CD4-positive, alpha-beta T cell (primary cell): ENCODE measurements around the gene GNAS-AS1. TPM values are rescaled to one million over a fixed set of nuclear protein-coding genes. Genes with fewer than 3 reads are reported as not detected.

Experiments
- ATAC-seq: fragments of 200-7000 bp; cut with Tn5 transposase; one replicate; pipeline ENCODE4 v1.10.0; 2022; ENCODE audit warnings: mild to moderate bottlenecking; ENCODE audit not compliant: poor library complexity
- CTCF ChIA-PET: fragments of 350-600 bp; sonication (Branson Sonifier 250); formaldehyde crosslinking; loops from one replicate; lab custom pipeline; 2021; ENCODE audit warnings: antibody characterized with exemption, inconsistent platforms; lab: Charles Lee
- POLR2A ChIA-PET: fragments of 350-600 bp; sonication (Branson Sonifier 250); formaldehyde crosslinking; loops from one replicate; lab custom pipeline; 2021; ENCODE audit warnings: antibody characterized with exemption, inconsistent platforms; lab: Charles Lee
- DNase-seq, 14 experiments: peaks; one replicate each; pipeline ENCODE4 v3.0.0-alpha.2; 2013 to 2020; ENCODE audit warnings: mixed read lengths in 2 of 14
- H3K27ac ChIP-seq, 2 donors: one replicate each; pipeline versions ENCODE4 v1.5.1 to v1.7.0; 2013; ENCODE audit warnings: low read length in 2 of 2, low read depth in 1 of 2, mild to moderate bottlenecking in 1 of 2
- H3K27me3 ChIP-seq, 2 experiments: 1 replicate in 1 of 2; 2 replicates in 1 of 2; pipeline versions ENCODE4 v1.6.1 to v1.7.0; 2013; ENCODE audit warnings: low read length in 2 of 2, control low read depth in 1 of 2, mild to moderate bottlenecking in 1 of 2, moderate library complexity in 1 of 2; ENCODE audit not compliant: insufficient read depth in 2 of 2, control insufficient read depth in 1 of 2
- H3K36me3 ChIP-seq: one replicate; pipeline ENCODE4 v1.6.1; 2013; ENCODE audit warnings: low read length, control low read depth; ENCODE audit not compliant: insufficient read depth
- H3K4me1 ChIP-seq: one replicate; pipeline ENCODE4 v1.6.1; 2013; ENCODE audit warnings: low read length, control low read depth; ENCODE audit not compliant: insufficient read depth
- H3K4me3 ChIP-seq: one replicate; pipeline ENCODE4 v1.5.1; 2013; ENCODE audit warnings: mild to moderate bottlenecking, low read length, moderate library complexity
- H3K9me3 ChIP-seq, 2 experiments: 1 replicate in 1 of 2; 2 replicates in 1 of 2; pipeline versions ENCODE4 v1.6.1 to v1.7.0; 2013; ENCODE audit warnings: low read length in 2 of 2, mild to moderate bottlenecking in 2 of 2, control low read depth in 1 of 2, moderate library complexity in 1 of 2; ENCODE audit not compliant: control insufficient read depth in 1 of 2, insufficient read depth in 1 of 2
- H3K27ac Mint-ChIP-seq: one replicate; pipeline ENCODE4 v1.8.0; 2020; ENCODE audit warnings: mixed read lengths
- H3K27me3 Mint-ChIP-seq: one replicate; pipeline ENCODE4 v1.8.0; 2021; ENCODE audit warnings: mixed read lengths
- H3K36me3 Mint-ChIP-seq: one replicate; pipeline ENCODE4 v1.8.0; 2021; ENCODE audit warnings: low read depth, mixed read lengths
- H3K4me1 Mint-ChIP-seq: one replicate; pipeline ENCODE4 v1.8.0; 2021; ENCODE audit warnings: low read depth, mixed read lengths
- H3K4me3 Mint-ChIP-seq: one replicate; pipeline ENCODE4 v1.8.0; 2020; ENCODE audit warnings: mild to moderate bottlenecking, mixed read lengths
- H3K9me3 Mint-ChIP-seq: one replicate; pipeline ENCODE4 v1.8.0; 2020; ENCODE audit warnings: mixed read lengths
- intact Hi-C, 2 experiments: fragments of 100-400 bp; cut with DNase I in 1 of 2; cut with micrococcal nuclease in 1 of 2; formaldehyde crosslinking; loops; one replicate each; pipeline versions ENCODE4 v1.15.1 to v1.9.0; 2023 to 2025; cut with DNase I, micrococcal nuclease
- total RNA-seq, 174 experiments: library from RNA in 2 of 174; stranded (reverse) in 2 of 174; gene quantifications; one replicate each; pipeline ENCODE4 v1.2.3 and lab custom pipeline; 2021 to 2026
- TF ChIP-seq, protein P1 (sequence below): fragments of 200-600 bp; IDR thresholded peaks from one replicate; pipeline ENCODE4 v1.8.0; 2022; ENCODE audit warnings: antibody characterized with exemption, mild to moderate bottlenecking

Gene GNAS-AS1
- total RNA-seq, 2 experiments from 2014 or later, result not detected

DNA sequence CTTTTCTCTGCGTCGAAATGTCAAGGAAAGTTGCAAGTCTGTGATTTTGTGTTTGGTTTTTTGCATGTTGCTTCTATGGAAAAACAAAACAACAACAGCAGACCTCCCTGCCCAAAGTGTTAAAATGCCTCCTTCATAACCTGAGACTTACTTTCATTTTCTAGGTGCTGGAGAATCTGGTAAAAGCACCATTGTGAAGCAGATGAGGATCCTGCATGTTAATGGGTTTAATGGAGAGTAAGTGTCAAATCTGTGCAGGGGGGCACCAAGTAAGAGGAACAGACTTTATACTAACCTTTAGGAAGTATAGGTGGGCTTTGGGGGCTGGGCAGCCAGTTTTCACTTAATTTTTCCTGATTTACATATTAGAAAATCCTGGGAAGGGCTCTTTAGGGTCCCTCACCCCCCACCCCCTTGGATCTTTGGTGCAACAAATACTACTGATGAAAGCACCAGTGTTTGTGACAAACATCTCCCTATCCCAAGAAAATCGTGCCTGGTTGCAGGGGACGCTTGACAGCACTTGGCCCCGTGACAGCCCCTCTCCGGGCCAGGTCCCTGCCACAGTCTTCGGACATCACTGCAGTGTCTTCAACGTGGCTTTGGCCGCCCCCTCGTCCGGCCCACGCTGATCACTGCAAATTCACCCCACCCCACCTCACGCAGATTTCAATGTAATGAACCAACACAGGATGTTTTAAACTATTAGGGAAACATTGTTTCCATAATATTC lies 44.9 kb upstream of the GNAS-AS1 start:
- peaks cover 25% of the 10 kb centered on the region for H3K4me1 ChIP-seq
- H3K36me3 Mint-ChIP-seq, result peaks cover 88% of the 10 kb centered on the region
- H3K27ac Mint-ChIP-seq, result peak overlapping the region; percentile 99
- no peaks in the 10 kb centered on the region for H3K9me3 ChIP-seq
- no peaks in the 10 kb centered on the region for H3K9me3 Mint-ChIP-seq
- ChIA-PET CTCF (interaction anchor here (1.4 kb wide), 1 partner anchor 8 kb away, joined by 3 read pairs; no protein-coding TSS in a partner anchor), POLR2A (interaction anchor here (0.7 kb wide), 1 partner anchor 490 kb away, joined by 4 read pairs; no protein-coding TSS in a partner anchor)
- H3K4me1 Mint-ChIP-seq, result peaks cover 83% of the 10 kb centered on the region
- no peaks in the 10 kb centered on the region for H3K27me3 ChIP-seq
- H3K27ac ChIP-seq, result no peak overlapping the region
- no peak overlapping the region for H3K4me3 ChIP-seq
- H3K36me3 ChIP-seq, result peaks cover 30% of the 10 kb centered on the region
- ATAC-seq (no peak), DNase-seq (peak in 2 of 14 experiments; percentile 34 to 40)
- H3K4me3 Mint-ChIP-seq, result peak overlapping the region; percentile 90
- H3K27me3 Mint-ChIP-seq, result no peaks in the 10 kb centered on the region
- intact Hi-C loops, result loop anchor here in 1 of 2 experiments (10.0 kb wide), 1 partner anchor 591 kb away; the partner anchor contains the start of gene RAB22A
- TF ChIP-seq, protein P1, sequence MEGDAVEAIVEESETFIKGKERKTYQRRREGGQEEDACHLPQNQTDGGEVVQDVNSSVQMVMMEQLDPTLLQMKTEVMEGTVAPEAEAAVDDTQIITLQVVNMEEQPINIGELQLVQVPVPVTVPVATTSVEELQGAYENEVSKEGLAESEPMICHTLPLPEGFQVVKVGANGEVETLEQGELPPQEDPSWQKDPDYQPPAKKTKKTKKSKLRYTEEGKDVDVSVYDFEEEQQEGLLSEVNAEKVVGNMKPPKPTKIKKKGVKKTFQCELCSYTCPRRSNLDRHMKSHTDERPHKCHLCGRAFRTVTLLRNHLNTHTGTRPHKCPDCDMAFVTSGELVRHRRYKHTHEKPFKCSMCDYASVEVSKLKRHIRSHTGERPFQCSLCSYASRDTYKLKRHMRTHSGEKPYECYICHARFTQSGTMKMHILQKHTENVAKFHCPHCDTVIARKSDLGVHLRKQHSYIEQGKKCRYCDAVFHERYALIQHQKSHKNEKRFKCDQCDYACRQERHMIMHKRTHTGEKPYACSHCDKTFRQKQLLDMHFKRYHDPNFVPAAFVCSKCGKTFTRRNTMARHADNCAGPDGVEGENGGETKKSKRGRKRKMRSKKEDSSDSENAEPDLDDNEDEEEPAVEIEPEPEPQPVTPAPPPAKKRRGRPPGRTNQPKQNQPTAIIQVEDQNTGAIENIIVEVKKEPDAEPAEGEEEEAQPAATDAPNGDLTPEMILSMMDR, result no peak

DNA sequence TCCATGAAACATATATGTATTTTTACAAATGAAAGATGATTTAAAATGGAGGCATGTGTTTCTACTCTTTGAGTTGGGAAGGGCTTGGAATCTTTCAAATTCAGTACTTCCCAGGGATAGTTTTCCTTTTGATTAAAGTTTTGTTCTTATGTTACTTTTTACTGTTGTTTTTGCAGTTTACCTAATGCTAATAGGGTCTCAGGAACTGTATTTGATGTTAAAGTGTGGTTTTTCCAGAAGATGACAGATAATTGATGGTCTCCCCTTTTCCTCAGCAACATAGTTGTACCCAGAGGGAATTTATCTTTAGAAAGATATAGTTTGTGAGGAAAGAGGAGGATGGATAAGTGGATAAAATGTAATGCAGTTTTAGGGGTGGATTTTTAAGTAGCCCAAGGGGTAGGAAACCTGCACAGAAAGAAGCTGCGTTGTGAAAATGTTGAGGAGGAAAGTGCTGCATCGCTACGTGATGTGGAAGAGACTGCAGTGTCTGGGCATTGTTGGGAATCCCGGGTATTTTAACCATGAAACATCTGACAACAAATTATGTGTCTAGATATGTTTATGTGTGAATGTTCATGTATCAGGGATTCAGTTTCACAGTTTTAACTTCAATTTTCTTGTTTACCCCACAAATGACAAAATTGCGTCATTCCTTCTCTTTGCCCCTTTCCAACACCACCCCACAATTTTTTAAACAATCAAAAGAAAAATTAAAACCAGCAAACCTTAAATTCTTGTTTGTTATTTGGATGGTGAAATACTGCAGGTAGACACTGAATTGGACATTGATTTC lies 44.1 kb upstream of the GNAS-AS1 start:
- Mint-ChIP-seq H3K27me3 (no peaks in the 10 kb centered on the region), H3K36me3 (peaks cover 86% of the 10 kb centered on the region), H3K4me1 (peaks cover 76% of the 10 kb centered on the region), H3K4me3 (peak overlapping the region; percentile 90), H3K27ac (peak overlapping the region; percentile 99), H3K9me3 (no peaks in the 10 kb centered on the region)
- Histone ChIP-seq H3K27ac (peak overlapping the region in 1 of 2 donors; percentile 20), H3K36me3 (peaks cover 25% of the 10 kb centered on the region), H3K9me3 (no peaks in the 10 kb centered on the region), H3K4me1 (peaks cover 25% of the 10 kb centered on the region), H3K4me3 (no peak overlapping the region), H3K27me3 (no peaks in the 10 kb centered on the region)
- TF ChIP-seq, protein P1, result no peak
- no peak for DNase-seq
- POLR2A ChIA-PET, result interaction anchor here (0.7 kb wide), 1 partner anchor 490 kb away, joined by 4 read pairs; no protein-coding TSS in a partner anchor
- intact Hi-C loops, result loop anchor here (5.0 to 10.0 kb wide), 5 partner anchors 87 to 1503 kb away; partner anchors contain the start of genes NELFCD (in 1 of the 2), PRELID3B (in 1 of the 2), RAB22A (in 1 of the 2) and RBM38 (in 1 of the 2)
- CTCF ChIA-PET, result interaction anchor here (1.4 kb wide), 1 partner anchor 9 kb away, joined by 3 read pairs; no protein-coding TSS in a partner anchor
- ATAC-seq, result no peak
